Raji (cell line): Measurements from ENCODE around the gene DUSP2.

Experiments used
- POLR2A ChIP-seq: IDR thresholded peaks from 2 replicates; pipeline ENCODE4 v1.6.1; 2011; ENCODE audit warnings: low read depth, low read length, control low read depth; ENCODE audit not compliant: insufficient read depth

The DUSP2 gene, protein sequence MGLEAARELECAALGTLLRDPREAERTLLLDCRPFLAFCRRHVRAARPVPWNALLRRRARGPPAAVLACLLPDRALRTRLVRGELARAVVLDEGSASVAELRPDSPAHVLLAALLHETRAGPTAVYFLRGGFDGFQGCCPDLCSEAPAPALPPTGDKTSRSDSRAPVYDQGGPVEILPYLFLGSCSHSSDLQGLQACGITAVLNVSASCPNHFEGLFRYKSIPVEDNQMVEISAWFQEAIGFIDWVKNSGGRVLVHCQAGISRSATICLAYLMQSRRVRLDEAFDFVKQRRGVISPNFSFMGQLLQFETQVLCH

GRCh38 chr2:96145036-96145847, at the start of gene DUSP2:
DUSP2 (minus strand) TSS chr2:96145440; CDS start chr2:96145354, 86 bp downstream.
- peak; percentile 99 for TF ChIP-seq POLR2A

GRCh38 chr2:96191937-96192670, 46.9 kb upstream of the DUSP2 start:
- TF ChIP-seq POLR2A: no peak

GRCh38 chr2:96188821-96189526, 43.7 kb upstream of the DUSP2 start:
- TF ChIP-seq POLR2A: no peak

DNA sequence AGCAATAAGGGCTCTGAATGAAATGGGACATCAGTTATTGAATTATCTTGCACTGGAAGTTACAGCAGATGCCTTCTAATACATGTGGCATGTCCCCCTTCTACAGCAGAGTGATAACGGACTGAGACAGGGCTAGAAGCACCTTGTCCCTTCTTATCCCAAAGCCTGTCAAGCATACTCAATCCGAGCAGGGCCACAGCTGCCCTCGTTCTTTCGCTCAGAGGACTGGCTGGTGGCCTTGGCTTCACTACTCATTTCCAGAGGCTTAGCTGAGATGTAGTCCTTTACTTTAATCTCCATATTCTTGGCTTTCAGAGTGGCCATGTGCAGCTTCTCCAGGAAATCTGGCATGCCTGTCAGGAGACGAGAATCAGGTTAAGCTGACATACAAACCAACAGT, 41.3 kb upstream of the DUSP2 start:
- TF ChIP-seq POLR2A: no peak

GRCh38 chr2:96185516-96185915, 40.3 kb upstream of the DUSP2 start:
- no peak for TF ChIP-seq POLR2A

- TF ChIP-seq POLR2A: no peak
Measured at GRCh38 chr2:96184989-96185388, 39.7 kb upstream of the DUSP2 start.

DNA sequence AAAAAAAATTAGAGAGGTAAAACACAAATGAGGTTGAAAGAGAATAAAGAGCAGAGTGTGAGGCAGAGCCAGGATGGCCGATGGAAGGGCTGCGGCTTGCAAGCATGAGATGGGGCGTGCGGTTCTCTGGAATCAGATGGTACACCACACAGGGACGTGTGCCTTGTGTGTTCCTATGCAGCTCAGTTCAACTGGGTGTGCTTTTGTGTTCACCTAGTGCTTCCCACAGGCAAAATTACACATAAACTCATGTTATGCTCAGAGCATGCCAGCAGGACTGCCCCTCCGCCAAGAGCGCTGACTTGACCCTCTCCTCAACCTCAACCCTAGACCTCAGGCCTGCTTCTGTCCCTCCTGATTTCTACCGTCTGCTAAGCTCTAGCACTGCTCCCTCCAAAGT, 38.9 kb upstream of the DUSP2 start:
- no peak for TF ChIP-seq POLR2A

- TF ChIP-seq POLR2A: no peak
Measured at GRCh38 chr2:96181529-96181928, 36.3 kb upstream of the DUSP2 start.

- TF ChIP-seq POLR2A: no peak
Measured at GRCh38 chr2:96180521-96180920, 35.3 kb upstream of the DUSP2 start.

- no peak for TF ChIP-seq POLR2A
Measured at GRCh38 chr2:96180002-96180401, 34.8 kb upstream of the DUSP2 start.

GRCh38 chr2:96176661-96177060, 31.4 kb upstream of the DUSP2 start:
- no peak for TF ChIP-seq POLR2A

GRCh38 chr2:96175951-96176350, 30.7 kb upstream of the DUSP2 start:
- no peak for TF ChIP-seq POLR2A

DNA sequence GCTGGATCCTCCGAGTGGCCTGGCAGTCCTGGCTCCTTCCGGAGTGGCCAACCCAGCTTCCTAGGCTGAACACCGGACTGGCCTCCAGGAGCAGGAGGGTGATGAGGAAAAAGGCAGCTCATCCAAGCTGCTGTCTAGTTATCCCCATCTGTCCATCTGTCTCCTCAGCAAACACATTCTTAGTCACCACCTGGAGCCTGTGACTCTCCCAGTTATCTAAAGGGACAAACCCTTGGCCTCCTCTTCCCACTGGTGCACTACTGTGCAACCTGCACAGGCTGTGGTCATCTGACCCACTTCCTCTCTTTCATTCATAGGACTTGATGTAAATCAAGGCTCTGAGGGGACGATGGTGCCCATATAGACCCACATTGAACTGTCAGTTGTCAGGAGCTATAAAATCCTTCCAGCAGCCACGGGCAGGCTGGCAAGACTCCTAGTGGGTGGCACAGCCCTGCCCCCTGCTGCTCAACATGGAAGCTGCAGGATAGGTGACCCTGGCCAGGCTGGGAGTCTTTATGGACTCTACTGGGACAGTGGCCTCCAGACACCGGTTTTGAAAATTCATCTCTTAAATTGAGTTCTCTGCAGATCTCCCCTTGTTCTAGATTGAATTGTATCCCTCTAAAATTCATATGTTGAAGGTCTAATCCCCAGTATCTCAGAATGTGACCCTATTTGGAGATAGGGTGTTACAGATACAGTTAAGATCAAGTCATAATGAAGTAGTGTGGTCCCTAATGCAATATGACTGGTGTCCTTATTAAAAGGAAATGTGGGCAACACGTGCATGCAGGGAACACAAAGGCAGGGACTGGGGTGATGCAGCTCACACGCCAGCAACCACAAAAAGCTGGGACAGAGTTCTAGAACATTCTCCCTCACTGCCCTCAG, 29.3 kb upstream of the DUSP2 start:
- 0 out of 2 replicates have a peak, but pooled peaks have one; percentile 33 for TF ChIP-seq POLR2A

- TF ChIP-seq POLR2A: no peak
Measured at GRCh38 chr2:96171831-96172230, 26.6 kb upstream of the DUSP2 start.
